Chondrocyte (in vitro differentiated cells): ENCODE measurements around the gene SLC9B2. TPM values are rescaled to one million over a fixed set of nuclear protein-coding genes. Genes with fewer than 3 reads are reported as not detected.

Experiments used
- DNase-seq: peaks from one replicate; pipeline ENCODE4 v3.0.0; 2021; ENCODE audit warnings: mixed read lengths, low spot score
- H3K27ac Mint-ChIP-seq: one replicate; pipeline ENCODE4 v1.8.0; 2021; ENCODE audit warnings: mild to moderate bottlenecking, moderate library complexity, mixed read lengths; ENCODE audit not compliant: unreplicated experiment
- H3K27me3 Mint-ChIP-seq: 2 replicates; pipeline ENCODE4 v1.8.0; 2021; ENCODE audit warnings: low read depth, mixed read lengths
- H3K36me3 Mint-ChIP-seq: 2 replicates; pipeline ENCODE4 v1.8.0; 2021; ENCODE audit warnings: low read depth, mixed read lengths
- H3K4me1 Mint-ChIP-seq: 2 replicates; pipeline ENCODE4 v1.8.0; 2021; ENCODE audit warnings: low read depth, mild to moderate bottlenecking, mixed read lengths
- H3K4me3 Mint-ChIP-seq: one replicate; pipeline ENCODE4 v1.8.0; 2021; ENCODE audit warnings: mild to moderate bottlenecking, moderate library complexity, mixed read lengths; ENCODE audit not compliant: unreplicated experiment
- H3K9me3 Mint-ChIP-seq: 2 replicates; pipeline ENCODE4 v1.8.0; 2021; ENCODE audit warnings: low read depth, mixed read lengths
- total RNA-seq: library from RNA; stranded (reverse); gene quantifications from 3 replicates; pipeline ENCODE4 v1.2.1, GENCODE V29; 2021
- TF ChIP-seq, protein P1 (sequence below): fragments of 200-600 bp; sonication (generic); IDR thresholded peaks from 2 replicates; pipeline ENCODE4 v1.5.0; 2021; ENCODE audit warnings: antibody characterized with exemption, mild to moderate bottlenecking, moderate library complexity

The SLC9B2 gene
- total RNA-seq, 1 donor from 2014 or later: 21.7 TPM

DNA sequence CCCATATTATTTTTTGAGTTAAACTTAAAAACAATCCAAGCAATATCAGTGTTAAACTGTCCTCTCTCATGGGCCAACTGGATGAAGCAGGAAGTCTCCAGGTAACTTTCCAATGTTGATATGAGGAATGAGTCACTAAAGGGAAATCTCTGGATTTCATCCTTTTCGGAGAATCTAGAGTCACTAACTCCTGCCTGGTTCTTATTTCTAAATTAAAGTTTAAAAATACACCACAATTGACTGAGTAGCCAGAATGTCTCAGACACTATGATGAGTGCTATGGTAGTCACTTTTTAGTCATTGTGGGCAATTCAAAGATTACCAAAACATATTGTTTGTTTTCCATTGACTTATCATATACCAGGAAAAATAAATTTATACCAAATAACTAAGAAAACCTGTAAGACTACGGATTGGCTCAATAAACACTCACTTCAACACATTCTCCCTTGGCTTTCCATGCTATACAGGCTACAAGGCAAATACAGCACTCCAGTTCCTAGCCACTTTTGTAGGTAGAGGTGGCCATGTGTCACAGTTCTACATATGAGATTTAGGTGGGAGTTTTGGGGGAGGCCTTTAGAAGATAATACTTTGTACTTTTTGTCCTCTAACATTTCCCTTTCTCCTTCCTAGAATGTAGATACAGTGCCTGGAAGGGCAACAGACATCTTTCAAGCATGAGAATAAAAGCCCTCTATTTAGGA is 8.6 kb downstream of the SLC9B2 start:
- no peak overlapping the region for H3K4me3 Mint-ChIP-seq
- H3K4me1 Mint-ChIP-seq: no peaks in the 10 kb centered on the region
- DNase-seq: no peak
- peaks cover 3% of the 10 kb centered on the region for H3K36me3 Mint-ChIP-seq
- TF ChIP-seq, protein P1, sequence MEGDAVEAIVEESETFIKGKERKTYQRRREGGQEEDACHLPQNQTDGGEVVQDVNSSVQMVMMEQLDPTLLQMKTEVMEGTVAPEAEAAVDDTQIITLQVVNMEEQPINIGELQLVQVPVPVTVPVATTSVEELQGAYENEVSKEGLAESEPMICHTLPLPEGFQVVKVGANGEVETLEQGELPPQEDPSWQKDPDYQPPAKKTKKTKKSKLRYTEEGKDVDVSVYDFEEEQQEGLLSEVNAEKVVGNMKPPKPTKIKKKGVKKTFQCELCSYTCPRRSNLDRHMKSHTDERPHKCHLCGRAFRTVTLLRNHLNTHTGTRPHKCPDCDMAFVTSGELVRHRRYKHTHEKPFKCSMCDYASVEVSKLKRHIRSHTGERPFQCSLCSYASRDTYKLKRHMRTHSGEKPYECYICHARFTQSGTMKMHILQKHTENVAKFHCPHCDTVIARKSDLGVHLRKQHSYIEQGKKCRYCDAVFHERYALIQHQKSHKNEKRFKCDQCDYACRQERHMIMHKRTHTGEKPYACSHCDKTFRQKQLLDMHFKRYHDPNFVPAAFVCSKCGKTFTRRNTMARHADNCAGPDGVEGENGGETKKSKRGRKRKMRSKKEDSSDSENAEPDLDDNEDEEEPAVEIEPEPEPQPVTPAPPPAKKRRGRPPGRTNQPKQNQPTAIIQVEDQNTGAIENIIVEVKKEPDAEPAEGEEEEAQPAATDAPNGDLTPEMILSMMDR: no peak
- no peaks in the 10 kb centered on the region for H3K27me3 Mint-ChIP-seq
- no peak overlapping the region for H3K27ac Mint-ChIP-seq
- H3K9me3 Mint-ChIP-seq: no peaks in the 10 kb centered on the region

DNA sequence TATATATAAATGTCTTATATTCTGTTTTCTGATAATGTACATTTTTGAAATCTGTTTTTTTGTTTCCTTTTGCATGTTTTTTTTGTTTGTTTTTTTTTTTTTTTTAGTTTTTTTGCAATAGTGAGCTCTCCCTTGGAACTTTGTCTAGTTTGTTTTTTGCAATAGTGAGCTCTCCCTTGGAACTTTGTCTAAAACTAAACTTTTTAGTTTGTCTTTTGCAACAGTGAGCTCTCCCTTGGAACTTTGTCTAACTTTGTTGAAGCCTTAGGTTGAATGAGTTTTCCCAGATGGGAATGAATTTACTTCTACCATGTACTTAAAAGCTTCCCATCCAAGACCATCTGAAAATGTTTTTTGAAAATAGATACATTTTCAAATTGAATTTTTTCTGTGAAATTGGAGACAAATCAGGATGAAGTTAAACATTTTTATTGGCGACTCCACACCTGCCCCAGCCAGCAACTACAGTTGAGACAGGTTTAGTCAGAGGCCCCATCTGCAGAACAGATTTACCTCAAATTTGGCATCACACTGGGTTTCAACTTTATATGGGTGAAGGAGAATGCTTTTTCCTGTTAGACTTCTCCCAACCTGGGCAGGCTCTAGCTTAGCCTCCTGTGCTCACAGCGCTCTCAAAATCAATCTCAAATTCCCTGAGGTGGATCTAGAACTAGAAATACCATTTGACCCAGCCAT is 16.0 kb downstream of the SLC9B2 start:
- no peak overlapping the region for H3K27ac Mint-ChIP-seq
- no peaks in the 10 kb centered on the region for H3K27me3 Mint-ChIP-seq
- H3K9me3 Mint-ChIP-seq: no peaks in the 10 kb centered on the region
- peaks cover 5% of the 10 kb centered on the region for H3K36me3 Mint-ChIP-seq
- TF ChIP-seq, protein P1: no peak
- DNase-seq: no peak
- no peak overlapping the region for H3K4me3 Mint-ChIP-seq
- H3K4me1 Mint-ChIP-seq: no peaks in the 10 kb centered on the region

DNA sequence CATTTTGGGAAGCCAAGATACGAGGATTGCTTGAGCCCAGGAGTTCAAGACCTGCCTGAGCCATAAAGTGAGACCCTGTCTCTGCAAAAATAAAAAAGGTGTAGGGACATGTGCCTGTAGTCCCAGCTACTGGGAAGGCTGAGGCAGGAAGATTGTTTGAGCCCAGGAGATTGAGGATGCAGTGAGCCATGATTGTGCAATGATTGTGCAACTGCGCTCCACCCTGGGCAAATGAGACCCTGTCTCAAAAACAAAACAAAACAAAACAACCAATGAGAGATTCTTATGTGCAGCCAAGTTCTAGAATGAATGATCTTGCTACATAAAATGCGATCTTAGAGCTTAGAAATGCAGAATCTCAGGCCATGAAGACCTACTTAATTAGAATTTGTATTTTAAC is 22.5 kb downstream of the SLC9B2 start:
- no peaks in the 10 kb centered on the region for H3K27me3 Mint-ChIP-seq
- no peaks in the 10 kb centered on the region for H3K36me3 Mint-ChIP-seq

DNA sequence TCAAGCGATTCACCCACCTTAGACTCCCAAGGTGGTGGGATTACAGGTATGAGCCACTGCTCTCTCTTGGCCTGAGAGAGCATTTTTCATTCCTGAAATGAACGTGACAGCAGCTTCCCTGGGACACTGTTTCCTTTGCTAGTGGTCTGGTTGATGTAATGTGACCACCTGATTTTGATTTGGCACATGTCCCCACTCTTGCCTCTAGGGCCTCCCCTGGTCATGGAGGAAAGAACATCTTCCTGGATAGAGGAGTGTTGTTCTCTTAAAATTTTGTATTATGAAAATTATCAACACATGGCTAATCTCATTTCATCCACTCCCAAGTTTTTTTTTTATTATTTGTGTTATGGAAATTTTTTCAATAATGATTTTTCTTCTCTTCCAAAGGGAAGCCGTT is 23.8 kb downstream of the SLC9B2 start:
- Mint-ChIP-seq H3K36me3 (no peaks in the 10 kb centered on the region), H3K27me3 (no peaks in the 10 kb centered on the region), H3K27ac (no peak overlapping the region), H3K9me3 (no peaks in the 10 kb centered on the region), H3K4me3 (no peak overlapping the region), H3K4me1 (no peaks in the 10 kb centered on the region)
- DNase-seq: no peak
- TF ChIP-seq, protein P1: no peak

More for the DNA sequence above, 22.5 kb downstream of the SLC9B2 start:
- Mint-ChIP-seq H3K4me1 (no peaks in the 10 kb centered on the region), H3K9me3 (no peaks in the 10 kb centered on the region), H3K4me3 (no peak overlapping the region), H3K27ac (no peak overlapping the region)
- no peak for DNase-seq
- TF ChIP-seq, protein P1: no peak

DNA sequence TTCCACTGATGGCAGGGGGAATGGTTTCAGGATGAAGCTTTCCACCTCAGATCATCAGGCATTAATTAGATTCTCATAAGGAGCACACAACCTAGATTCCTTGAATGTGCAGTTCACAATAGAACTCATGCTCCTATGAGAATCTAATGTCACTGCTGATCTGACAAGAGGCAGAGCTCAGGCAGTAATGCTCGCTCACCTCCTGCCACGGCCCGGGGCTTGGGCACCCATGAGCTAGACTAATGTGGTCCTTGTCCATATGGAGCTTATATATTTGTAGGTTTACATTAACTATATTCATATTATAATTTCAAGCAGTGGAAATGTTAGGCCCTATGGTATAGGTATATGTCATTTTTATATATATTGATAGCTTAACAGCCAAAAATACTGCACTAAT is 24.4 kb downstream of the SLC9B2 start:
- Mint-ChIP-seq H3K9me3 (no peaks in the 10 kb centered on the region), H3K4me3 (no peak overlapping the region), H3K36me3 (peaks cover 2% of the 10 kb centered on the region), H3K4me1 (no peaks in the 10 kb centered on the region), H3K27me3 (no peaks in the 10 kb centered on the region), H3K27ac (no peak overlapping the region)
- TF ChIP-seq, protein P1: no peak
- DNase-seq: no peak
